ENCODE measurements around the gene CBR1. TPM values are rescaled to one million over a fixed set of nuclear protein-coding genes. Genes with fewer than 3 reads are reported as not detected.

Gene CBR1
- total and polyA plus RNA-seq, 3 experiments from 2014 or later: 37.6 to 39.3 (median 39.2) TPM

GRCh38 chr21:36076878-36077655 lies 7.2 kb downstream of the CBR1 start:
- Mint-ChIP-seq H3K27me3 (no peaks in the 10 kb centered on the region), H3K36me3 (peaks cover 0 to 17% (median 9%) of the 10 kb centered on the region in 3 donors), H3K4me1 (peaks cover 11 to 36% (median 25%) of the 10 kb centered on the region in 3 donors), H3K4me3 (no peak overlapping the region), H3K27ac (no peak overlapping the region), H3K9me3 (no peaks in the 10 kb centered on the region)
- no peak for DNase-seq
- no peaks in the 10 kb centered on the region for H3K36me3 ChIP-seq (ENCODE audit: insufficient read depth, low read length)
- H3K4me1 ChIP-seq (ENCODE audit: insufficient read depth, low read length): no peaks in the 10 kb centered on the region
- H3K27me3 ChIP-seq (ENCODE audit: insufficient read depth, low read length, poor library complexity, severe bottlenecking): no peaks in the 10 kb centered on the region
- H3K27ac ChIP-seq (ENCODE audit: low read depth, low read length): no peak overlapping the region
- CTCF ChIA-PET: interaction anchor here (1.3 to 1.8 kb wide), 2 partner anchors 16 to 49 kb away, joined by 3 to 4 read pairs; partner anchors contain the start of gene SETD4
- POLR2A ChIA-PET: no interaction called here
- H3K9me3 ChIP-seq (ENCODE audit: low read length): no peaks in the 10 kb centered on the region
- H3K4me3 ChIP-seq (ENCODE audit: low read length): no peak overlapping the region

GRCh38 chr21:36077758-36078157 lies 7.9 kb downstream of the CBR1 start:
- Histone ChIP-seq H3K27me3 (ENCODE audit: insufficient read depth, low read length, poor library complexity, severe bottlenecking) (no peaks in the 10 kb centered on the region), H3K36me3 (ENCODE audit: insufficient read depth, low read length) (no peaks in the 10 kb centered on the region), H3K9me3 (ENCODE audit: low read length) (no peaks in the 10 kb centered on the region), H3K27ac (ENCODE audit: low read depth, low read length) (no peak overlapping the region), H3K4me1 (ENCODE audit: insufficient read depth, low read length) (no peaks in the 10 kb centered on the region), H3K4me3 (ENCODE audit: low read length) (no peak overlapping the region)
- CTCF ChIA-PET: interaction anchor here (1.3 to 1.8 kb wide), 2 partner anchors 17 to 49 kb away, joined by 3 to 4 read pairs; partner anchors contain the start of gene SETD4
- Mint-ChIP-seq H3K9me3 (no peaks in the 10 kb centered on the region), H3K4me3 (peak overlapping the region in 1 of 7 donors; percentile 41), H3K36me3 (peaks cover 0 to 11% (median 5%) of the 10 kb centered on the region in 3 donors), H3K27ac (peak overlapping the region in 2 of 8 donors; percentile 38 to 58), H3K4me1 (peaks cover 8 to 29% (median 20%) of the 10 kb centered on the region in 3 donors), H3K27me3 (no peaks in the 10 kb centered on the region)
- DNase-seq: no peak
- POLR2A ChIA-PET: no interaction called here

- Histone ChIP-seq H3K36me3 (ENCODE audit: insufficient read depth, low read length) (no peaks in the 10 kb centered on the region), H3K4me3 (ENCODE audit: low read length) (peak overlapping the region; percentile 49), H3K4me1 (ENCODE audit: insufficient read depth, low read length) (no peaks in the 10 kb centered on the region), H3K9me3 (ENCODE audit: low read length) (no peaks in the 10 kb centered on the region), H3K27me3 (ENCODE audit: insufficient read depth, low read length, poor library complexity, severe bottlenecking) (no peaks in the 10 kb centered on the region), H3K27ac (ENCODE audit: low read depth, low read length) (peak overlapping the region; percentile 46)
- H3K27me3 Mint-ChIP-seq: no peaks in the 10 kb centered on the region
- ChIA-PET POLR2A (interaction anchor here (0.6 to 0.8 kb wide), 2 partner anchors 9 to 19 kb away, joined by 3 to 4 read pairs; partner anchors contain the start of genes CBR1 and SETD4), CTCF (interaction anchor here (1.8 kb wide), 1 partner anchor 18 kb away, joined by 4 read pairs; the partner anchor contains the start of gene SETD4)
- no peaks in the 10 kb centered on the region for H3K9me3 Mint-ChIP-seq
- peaks cover 0 to 5% (median 0%) of the 10 kb centered on the region in 3 donors for H3K36me3 Mint-ChIP-seq
- peak overlapping the region in 5 of 8 donors; percentile 65 to 92 (median 87) for H3K27ac Mint-ChIP-seq
- peaks cover 8 to 22% (median 12%) of the 10 kb centered on the region in 3 donors for H3K4me1 Mint-ChIP-seq
- peak in 2 of 5 donors; percentile 7 to 47 for DNase-seq
- peak overlapping the region in 6 of 7 donors; percentile 26 to 84 (median 65) for H3K4me3 Mint-ChIP-seq
Measured at GRCh38 chr21:36079010-36079649, 9.3 kb downstream of the CBR1 start.

- no peak for DNase-seq
- Mint-ChIP-seq H3K4me3 (peak overlapping the region in 3 of 7 donors; percentile 60 to 84 (median 78)), H3K27ac (peak overlapping the region in 4 of 8 donors; percentile 80 to 92 (median 88)), H3K9me3 (no peaks in the 10 kb centered on the region), H3K4me1 (peaks cover 8 to 22% (median 12%) of the 10 kb centered on the region in 3 donors), H3K27me3 (no peaks in the 10 kb centered on the region), H3K36me3 (peaks cover 0 to 5% (median 0%) of the 10 kb centered on the region in 3 donors)
- Histone ChIP-seq H3K4me3 (ENCODE audit: low read length) (peak overlapping the region; percentile 49), H3K27ac (ENCODE audit: low read depth, low read length) (peak overlapping the region; percentile 46), H3K9me3 (ENCODE audit: low read length) (no peaks in the 10 kb centered on the region), H3K36me3 (ENCODE audit: insufficient read depth, low read length) (no peaks in the 10 kb centered on the region), H3K4me1 (ENCODE audit: insufficient read depth, low read length) (no peaks in the 10 kb centered on the region), H3K27me3 (ENCODE audit: insufficient read depth, low read length, poor library complexity, severe bottlenecking) (no peaks in the 10 kb centered on the region)
- POLR2A ChIA-PET: interaction anchor here (0.6 kb wide), 1 partner anchor 19 kb away, joined by 4 read pairs; the partner anchor contains the start of gene SETD4
- CTCF ChIA-PET: no interaction called here
Measured at GRCh38 chr21:36079671-36080070, 9.8 kb downstream of the CBR1 start.

- Histone ChIP-seq H3K27ac (ENCODE audit: low read depth, low read length) (no peak overlapping the region), H3K27me3 (ENCODE audit: insufficient read depth, low read length, poor library complexity, severe bottlenecking) (no peaks in the 10 kb centered on the region), H3K36me3 (ENCODE audit: insufficient read depth, low read length) (no peaks in the 10 kb centered on the region), H3K4me3 (ENCODE audit: low read length) (no peak overlapping the region), H3K9me3 (ENCODE audit: low read length) (no peaks in the 10 kb centered on the region), H3K4me1 (ENCODE audit: insufficient read depth, low read length) (no peaks in the 10 kb centered on the region)
- H3K27ac Mint-ChIP-seq: no peak overlapping the region
- POLR2A ChIA-PET: no interaction called here
- peaks cover 8 to 22% (median 12%) of the 10 kb centered on the region in 3 donors for H3K4me1 Mint-ChIP-seq
- no peaks in the 10 kb centered on the region for H3K9me3 Mint-ChIP-seq
- H3K36me3 Mint-ChIP-seq: peaks cover 0 to 5% (median 0%) of the 10 kb centered on the region in 3 donors
- CTCF ChIA-PET: no interaction called here
- H3K4me3 Mint-ChIP-seq: no peak overlapping the region
- DNase-seq: no peak
- H3K27me3 Mint-ChIP-seq: no peaks in the 10 kb centered on the region
Measured at GRCh38 chr21:36080386-36080785, 10.6 kb downstream of the CBR1 start.

DNA sequence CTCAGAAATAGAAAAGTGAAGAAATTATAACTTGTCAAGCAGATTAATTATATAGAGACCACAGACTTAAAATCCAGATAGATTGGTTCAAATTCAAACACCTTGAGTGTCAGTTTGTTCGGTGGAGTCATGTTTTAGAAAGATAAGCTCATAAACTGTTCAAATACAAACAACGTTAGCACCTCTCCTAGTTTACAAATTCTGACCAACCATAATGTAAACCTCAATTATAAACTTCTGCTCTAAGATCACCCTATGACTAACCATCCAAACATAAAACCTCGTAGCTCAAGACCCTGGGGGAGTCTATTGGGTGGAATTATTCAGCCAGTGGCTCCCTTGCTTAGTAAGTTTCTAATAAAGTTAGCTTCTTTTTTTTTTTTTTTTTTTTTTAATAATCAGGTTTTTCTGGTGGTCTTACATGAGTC lies 12.4 kb downstream of the CBR1 start:
- no peaks in the 10 kb centered on the region for H3K9me3 ChIP-seq (ENCODE audit: low read length)
- Mint-ChIP-seq H3K4me1 (peaks cover 9 to 25% (median 20%) of the 10 kb centered on the region in 3 donors), H3K9me3 (no peaks in the 10 kb centered on the region), H3K36me3 (peaks cover 0 to 2% (median 0%) of the 10 kb centered on the region in 3 donors), H3K27me3 (no peaks in the 10 kb centered on the region), H3K4me3 (no peak overlapping the region), H3K27ac (no peak overlapping the region)
- ChIA-PET CTCF (interaction anchor here (0.6 to 1.2 kb wide), 2 partner anchors 13 to 56 kb away, joined by 4 read pairs; partner anchors contain the start of gene CBR1), POLR2A (no interaction called here)
- no peaks in the 10 kb centered on the region for H3K4me1 ChIP-seq (ENCODE audit: insufficient read depth, low read length)
- no peaks in the 10 kb centered on the region for H3K36me3 ChIP-seq (ENCODE audit: insufficient read depth, low read length)
- no peaks in the 10 kb centered on the region for H3K27me3 ChIP-seq (ENCODE audit: insufficient read depth, low read length, poor library complexity, severe bottlenecking)
- H3K27ac ChIP-seq (ENCODE audit: low read depth, low read length): no peak overlapping the region
- DNase-seq: no peak
- no peak overlapping the region for H3K4me3 ChIP-seq (ENCODE audit: low read length)

DNA sequence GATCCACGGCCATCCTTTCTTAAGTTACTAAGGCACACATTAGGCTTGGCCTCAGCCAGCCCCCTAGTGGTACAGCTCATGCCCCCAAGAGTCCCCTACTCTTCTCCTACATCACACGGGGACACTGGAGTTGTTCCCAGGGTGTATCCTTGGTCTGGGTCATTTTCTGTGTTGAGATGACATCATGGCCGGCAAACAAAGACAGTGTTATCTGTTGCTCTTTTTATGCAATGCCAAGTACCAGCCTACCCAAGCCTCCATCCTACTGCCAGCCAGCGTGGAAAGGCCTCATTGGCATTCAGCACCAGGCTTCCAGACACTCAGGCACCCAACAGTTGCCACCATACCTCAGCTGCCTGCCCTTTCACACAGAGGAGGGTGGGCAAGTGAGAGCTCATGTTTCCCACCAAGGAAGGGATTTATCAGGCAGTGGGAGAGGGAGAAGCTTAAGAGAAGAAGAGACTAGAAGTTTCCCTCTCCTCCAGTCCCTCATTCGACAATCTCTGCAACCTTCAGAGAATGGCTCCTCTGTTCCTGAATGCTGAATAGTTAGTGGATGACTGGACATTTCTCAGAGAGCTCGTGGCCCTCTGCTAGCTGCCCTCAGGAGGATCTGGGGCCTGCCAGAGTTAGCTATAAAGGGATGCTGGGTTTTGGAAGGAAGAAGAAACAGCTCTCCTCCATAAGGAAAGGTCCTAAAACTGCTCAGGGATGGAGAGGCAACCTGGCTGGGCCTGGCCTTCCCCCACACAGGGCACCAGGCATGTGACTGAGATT lies 17.7 kb downstream of the CBR1 start:
- no peaks in the 10 kb centered on the region for H3K36me3 ChIP-seq (ENCODE audit: insufficient read depth, low read length)
- POLR2A ChIA-PET: no interaction called here
- no peaks in the 10 kb centered on the region for H3K4me1 ChIP-seq (ENCODE audit: insufficient read depth, low read length)
- DNase-seq: no peak
- H3K4me3 ChIP-seq (ENCODE audit: low read length): no peak overlapping the region
- CTCF ChIA-PET: interaction anchor here (1.5 kb wide), 1 partner anchor 9 kb away, joined by 4 read pairs; no protein-coding TSS in a partner anchor
- Mint-ChIP-seq H3K9me3 (peaks cover 0 to 4% (median 2%) of the 10 kb centered on the region in 5 donors), H3K27me3 (peaks cover under 1% of the 10 kb centered on the region in 2 donors), H3K27ac (no peak overlapping the region), H3K4me3 (no peak overlapping the region), H3K36me3 (no peaks in the 10 kb centered on the region), H3K4me1 (peaks cover 1 to 9% (median 8%) of the 10 kb centered on the region in 3 donors)
- H3K9me3 ChIP-seq (ENCODE audit: low read length): no peaks in the 10 kb centered on the region
- H3K27ac ChIP-seq (ENCODE audit: low read depth, low read length): no peak overlapping the region
- H3K27me3 ChIP-seq (ENCODE audit: insufficient read depth, low read length, poor library complexity, severe bottlenecking): no peaks in the 10 kb centered on the region

Data from CD8-positive, alpha-beta memory T cell (primary cell).